Epithelial cell of proximal tubule (primary cell): ENCODE results near the gene SLC25A14. TPM values are rescaled to one million over a fixed set of nuclear protein-coding genes. Genes with fewer than 3 reads are reported as not detected.

Experiments
- DNase-seq: peaks from one replicate; pipeline ENCODE4 v3.0.0-alpha.2; 2011; ENCODE audit warnings: low read depth
- H3K4me3 ChIP-seq: 2 replicates; pipeline ENCODE4 v1.5.1; 2011; ENCODE audit warnings: low read depth, mild to moderate bottlenecking, low read length
- total RNA-seq: library from RNA; depleted of rRNA; stranded (reverse); fragments of >200 nt; gene quantifications from 2 replicates; pipeline ENCODE4 v1.2.3, GENCODE V29; 2015
- TF ChIP-seq, protein P1 (sequence below): conservative IDR thresholded peaks from 2 replicates; pipeline ENCODE4 v1.5.1; 2012; ENCODE audit warnings: low read depth, mild to moderate bottlenecking, low read length

SLC25A14 gene
- total RNA-seq, 1 donor from 2014 or later = 15.9 TPM

DNA sequence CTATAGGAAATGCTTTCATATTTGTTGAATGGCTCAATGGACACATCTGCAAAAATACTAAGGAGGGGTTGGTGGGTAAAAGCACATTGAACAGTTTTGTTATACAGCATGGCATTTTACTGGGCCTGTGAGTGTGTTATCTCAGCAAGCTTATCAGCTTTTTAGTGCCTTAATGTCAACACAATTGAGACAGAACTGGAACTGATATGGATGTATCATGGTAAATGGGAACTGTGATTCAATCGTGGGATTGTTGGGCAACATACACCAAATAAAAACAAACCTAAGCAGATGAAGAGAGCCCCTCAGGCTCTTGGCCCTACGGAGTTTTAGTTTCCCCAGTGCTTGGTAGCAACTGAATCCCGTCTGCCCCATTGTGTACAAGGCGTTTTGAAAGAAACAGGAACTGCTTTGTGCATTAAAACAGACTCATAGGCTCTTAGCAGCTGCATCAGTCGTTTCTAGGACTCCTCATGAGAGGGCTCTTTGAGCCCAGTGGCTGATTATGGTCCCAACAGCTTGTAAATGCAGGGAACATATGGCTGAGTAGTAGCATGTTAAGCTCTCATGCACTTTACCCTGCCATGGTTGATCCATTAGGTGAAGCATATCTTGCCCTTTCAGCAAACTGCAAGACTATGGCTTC is 38.4 kb downstream of the SLC25A14 start:
- H3K4me3 ChIP-seq = no peak overlapping the region
- no peak for DNase-seq
- TF ChIP-seq, protein P1, sequence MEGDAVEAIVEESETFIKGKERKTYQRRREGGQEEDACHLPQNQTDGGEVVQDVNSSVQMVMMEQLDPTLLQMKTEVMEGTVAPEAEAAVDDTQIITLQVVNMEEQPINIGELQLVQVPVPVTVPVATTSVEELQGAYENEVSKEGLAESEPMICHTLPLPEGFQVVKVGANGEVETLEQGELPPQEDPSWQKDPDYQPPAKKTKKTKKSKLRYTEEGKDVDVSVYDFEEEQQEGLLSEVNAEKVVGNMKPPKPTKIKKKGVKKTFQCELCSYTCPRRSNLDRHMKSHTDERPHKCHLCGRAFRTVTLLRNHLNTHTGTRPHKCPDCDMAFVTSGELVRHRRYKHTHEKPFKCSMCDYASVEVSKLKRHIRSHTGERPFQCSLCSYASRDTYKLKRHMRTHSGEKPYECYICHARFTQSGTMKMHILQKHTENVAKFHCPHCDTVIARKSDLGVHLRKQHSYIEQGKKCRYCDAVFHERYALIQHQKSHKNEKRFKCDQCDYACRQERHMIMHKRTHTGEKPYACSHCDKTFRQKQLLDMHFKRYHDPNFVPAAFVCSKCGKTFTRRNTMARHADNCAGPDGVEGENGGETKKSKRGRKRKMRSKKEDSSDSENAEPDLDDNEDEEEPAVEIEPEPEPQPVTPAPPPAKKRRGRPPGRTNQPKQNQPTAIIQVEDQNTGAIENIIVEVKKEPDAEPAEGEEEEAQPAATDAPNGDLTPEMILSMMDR = no peak

DNA sequence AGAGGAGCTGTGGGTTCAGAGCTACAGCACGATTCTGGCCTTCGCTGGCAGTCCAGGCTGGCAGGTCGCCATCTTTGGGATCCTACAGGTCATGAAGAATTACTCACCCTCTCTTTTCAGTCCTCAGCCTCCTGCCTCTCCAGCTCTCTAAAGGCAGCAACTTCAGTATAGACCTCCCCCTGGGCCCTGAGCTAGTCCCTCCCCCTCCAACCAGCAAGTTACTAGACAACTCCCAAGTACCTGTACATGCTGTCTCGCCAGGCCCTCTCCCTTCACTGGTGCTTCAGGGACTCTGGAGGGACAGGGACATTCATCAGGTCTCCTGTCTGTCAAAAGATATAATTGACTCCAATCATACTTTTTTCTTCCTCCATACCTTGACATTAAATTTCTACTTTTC is 45.8 kb downstream of the SLC25A14 start, which contains the start of gene GPR119:
GPR119 (minus strand) TSS at position 155 of the 400 bp plus-strand sequence. CDS start 227 bp downstream, outside the sequence.
- TF ChIP-seq, protein P1 = no peak
- no peak for DNase-seq
- no peak within 1 kb of the TSS for H3K4me3 ChIP-seq

GRCh38 chrX:130386408-130386808 is 46.7 kb downstream of the SLC25A14 start:
- H3K4me3 ChIP-seq = no peak overlapping the region
- DNase-seq = no peak
- TF ChIP-seq, protein P1 = no peak

DNA sequence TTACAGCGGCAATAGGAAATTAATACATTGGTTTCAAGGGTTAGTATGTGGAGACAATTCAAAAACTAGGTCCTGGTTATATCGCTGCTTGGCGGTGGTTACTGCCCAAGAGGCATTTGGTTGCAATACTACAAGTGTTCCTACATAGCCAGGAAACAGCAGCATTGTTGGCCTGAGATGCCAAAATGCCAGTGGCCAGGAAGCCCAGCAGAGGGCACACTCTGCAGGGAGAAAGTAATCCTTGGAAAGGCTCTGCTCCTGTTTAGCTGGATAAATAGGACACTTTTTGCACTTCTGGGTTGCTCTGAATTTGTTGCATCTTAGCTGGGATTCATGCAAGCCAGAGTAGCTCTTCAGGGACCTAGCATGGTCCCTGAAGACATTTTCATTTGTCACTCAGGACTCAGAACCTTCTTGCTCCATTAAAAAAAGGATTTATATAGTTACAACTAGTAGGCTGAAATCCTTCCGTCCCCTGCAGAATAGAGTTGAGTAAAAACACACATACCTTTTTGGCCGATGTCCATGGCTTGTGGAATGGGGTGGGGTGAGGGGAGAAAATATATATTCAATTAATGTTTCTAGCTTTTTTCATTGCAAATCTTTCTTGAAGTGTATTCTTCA is 53.8 kb downstream of the SLC25A14 start:
- no peak for DNase-seq
- H3K4me3 ChIP-seq = no peak overlapping the region
- TF ChIP-seq, protein P1 = peak; percentile 76

DNA sequence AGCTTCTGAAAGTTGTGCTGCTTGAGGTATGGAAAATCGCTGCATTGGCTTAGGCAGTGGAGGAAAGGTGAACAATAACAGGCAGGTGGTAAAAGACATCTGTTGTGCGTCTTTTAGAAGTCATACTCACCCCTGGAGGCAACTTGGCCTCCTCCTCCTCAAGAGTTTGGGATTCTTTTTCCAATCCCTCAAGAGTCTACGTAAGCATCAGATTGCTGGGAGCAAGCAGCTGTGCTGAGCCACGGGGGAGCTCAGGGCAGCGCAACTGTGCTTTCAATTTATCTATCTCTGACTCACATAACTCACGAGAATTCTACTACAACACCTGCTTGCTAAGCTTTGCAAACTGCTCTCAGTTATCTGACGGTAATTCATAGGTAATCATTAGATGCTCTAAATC is 55.6 kb downstream of the SLC25A14 start:
- no peak overlapping the region for H3K4me3 ChIP-seq
- no peak for DNase-seq
- TF ChIP-seq, protein P1 = no peak

DNA sequence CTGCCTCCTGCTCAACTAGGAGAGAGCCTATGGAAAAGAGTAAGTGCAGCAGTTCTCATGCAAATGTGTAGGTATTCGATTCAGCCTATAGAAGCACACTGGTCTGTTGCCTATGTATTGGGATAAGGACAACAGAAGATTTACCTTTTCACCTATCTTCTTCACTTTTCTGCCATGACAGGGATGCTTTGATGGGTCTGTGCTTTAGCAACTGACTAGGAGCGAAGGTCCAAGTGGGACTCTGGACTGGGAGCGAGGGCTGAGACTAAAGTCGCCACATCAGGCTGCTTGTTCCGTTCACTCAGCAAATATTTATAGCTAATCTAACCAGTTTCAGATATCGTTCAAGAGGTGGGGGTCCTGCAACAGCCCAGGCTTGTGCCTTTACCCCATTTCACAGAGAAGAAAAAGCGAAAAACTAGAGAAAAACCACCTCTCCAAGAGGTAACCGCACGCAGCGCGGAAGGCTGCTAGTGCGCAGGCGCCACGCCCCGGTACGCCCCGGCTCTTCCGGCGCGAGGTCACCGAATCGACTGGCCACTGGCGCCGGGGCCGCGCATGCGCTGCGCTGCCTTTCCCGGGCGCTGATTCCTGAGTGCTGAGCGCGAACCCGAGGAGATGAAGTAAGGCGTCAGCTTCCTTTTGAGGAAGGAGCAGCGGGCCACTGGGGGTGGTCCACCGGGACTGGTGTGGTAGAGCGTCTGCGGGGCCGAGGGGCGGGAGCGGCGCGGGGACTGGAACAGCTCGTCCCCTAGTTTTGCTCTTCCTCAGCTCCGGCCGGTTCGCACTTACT is 61.9 kb downstream of the SLC25A14 start, which contains the start of gene RBMX2:
RBMX2 (plus strand) TSS at position 573 of the 793 bp plus-strand sequence; CDS start at position 619, 46 bp downstream.
- H3K4me3 ChIP-seq = peak within 1 kb of the TSS; percentile 72
- DNase-seq = no peak
- TF ChIP-seq, protein P1 = no peak
